ENCODE measurements around the gene FLNB. TPM values are rescaled to one million over a fixed set of nuclear protein-coding genes. Genes with fewer than 3 reads are reported as not detected.

FLNB gene
- total RNA-seq, 1 donor from 2014 or later, result 216 TPM

GRCh38 chr3:58074997-58075396, 66.8 kb downstream of the FLNB start:
- no peak for DNase-seq (ENCODE audit: low spot score)
- Mint-ChIP-seq H3K27me3 (ENCODE audit: unreplicated experiment) (peaks cover 3% of the 10 kb centered on the region), H3K9me3 (ENCODE audit: unreplicated experiment) (no peaks in the 10 kb centered on the region), H3K36me3 (ENCODE audit: low read depth, unreplicated experiment) (peaks cover 28% of the 10 kb centered on the region), H3K4me1 (ENCODE audit: unreplicated experiment) (peaks cover 26% of the 10 kb centered on the region), H3K27ac (ENCODE audit: unreplicated experiment) (no peak overlapping the region), H3K4me3 (ENCODE audit: unreplicated experiment) (no peak overlapping the region)
- TF ChIP-seq CTCF (IDR thresholded peaks at IDR 0.05; ENCODE audit: unreplicated experiment), result no peak

GRCh38 chr3:58077596-58078285, 69.5 kb downstream of the FLNB start:
- Mint-ChIP-seq H3K27me3 (ENCODE audit: unreplicated experiment) (peaks cover 1% of the 10 kb centered on the region), H3K4me1 (ENCODE audit: unreplicated experiment) (peaks cover 40% of the 10 kb centered on the region), H3K9me3 (ENCODE audit: unreplicated experiment) (no peaks in the 10 kb centered on the region), H3K4me3 (ENCODE audit: unreplicated experiment) (no peak overlapping the region), H3K27ac (ENCODE audit: unreplicated experiment) (no peak overlapping the region), H3K36me3 (ENCODE audit: low read depth, unreplicated experiment) (peaks cover 32% of the 10 kb centered on the region)
- no peak for DNase-seq (ENCODE audit: low spot score)
- no peak for TF ChIP-seq CTCF (IDR thresholded peaks at IDR 0.05; ENCODE audit: unreplicated experiment)

GRCh38 chr3:58078610-58079009, 70.4 kb downstream of the FLNB start:
- Mint-ChIP-seq H3K4me1 (ENCODE audit: unreplicated experiment) (peaks cover 42% of the 10 kb centered on the region), H3K27ac (ENCODE audit: unreplicated experiment) (no peak overlapping the region), H3K9me3 (ENCODE audit: unreplicated experiment) (no peaks in the 10 kb centered on the region), H3K27me3 (ENCODE audit: unreplicated experiment) (peaks cover 1% of the 10 kb centered on the region), H3K4me3 (ENCODE audit: unreplicated experiment) (no peak overlapping the region), H3K36me3 (ENCODE audit: low read depth, unreplicated experiment) (peaks cover 32% of the 10 kb centered on the region)
- no peak for DNase-seq (ENCODE audit: low spot score)
- TF ChIP-seq CTCF (IDR thresholded peaks at IDR 0.05; ENCODE audit: unreplicated experiment), result no peak

GRCh38 chr3:58079773-58080172, 71.6 kb downstream of the FLNB start:
- peaks cover 1% of the 10 kb centered on the region for H3K27me3 Mint-ChIP-seq (ENCODE audit: unreplicated experiment)
- no peak for DNase-seq (ENCODE audit: low spot score)
- H3K4me1 Mint-ChIP-seq (ENCODE audit: unreplicated experiment), result peaks cover 45% of the 10 kb centered on the region
- peak overlapping the region; percentile 37 for H3K4me3 Mint-ChIP-seq (ENCODE audit: unreplicated experiment)
- H3K36me3 Mint-ChIP-seq (ENCODE audit: low read depth, unreplicated experiment), result peaks cover 32% of the 10 kb centered on the region
- peak overlapping the region; percentile 34 for H3K27ac Mint-ChIP-seq (ENCODE audit: unreplicated experiment)
- no peak for TF ChIP-seq CTCF (IDR thresholded peaks at IDR 0.05; ENCODE audit: unreplicated experiment)
- no peaks in the 10 kb centered on the region for H3K9me3 Mint-ChIP-seq (ENCODE audit: unreplicated experiment)

GRCh38 chr3:58082047-58082446, 73.8 kb downstream of the FLNB start:
- H3K36me3 Mint-ChIP-seq (ENCODE audit: low read depth, unreplicated experiment), result peaks cover 29% of the 10 kb centered on the region
- H3K9me3 Mint-ChIP-seq (ENCODE audit: unreplicated experiment), result no peaks in the 10 kb centered on the region
- H3K27ac Mint-ChIP-seq (ENCODE audit: unreplicated experiment), result peak overlapping the region; percentile 96
- peaks cover 53% of the 10 kb centered on the region for H3K4me1 Mint-ChIP-seq (ENCODE audit: unreplicated experiment)
- peak; percentile 59 for DNase-seq (ENCODE audit: low spot score)
- no peaks in the 10 kb centered on the region for H3K27me3 Mint-ChIP-seq (ENCODE audit: unreplicated experiment)
- H3K4me3 Mint-ChIP-seq (ENCODE audit: unreplicated experiment), result peak overlapping the region; percentile 57
- no peak for TF ChIP-seq CTCF (IDR thresholded peaks at IDR 0.05; ENCODE audit: unreplicated experiment)

All from endothelial cell (in vitro differentiated cells).